IMR-90 (cell line): ENCODE data around the gene KCNK18. TPM values are rescaled to one million over a fixed set of nuclear protein-coding genes. Genes with fewer than 3 reads are reported as not detected.

Source experiments
- ATAC-seq: fragments of 200-7000 bp; cut with Tn5 transposase; 2 replicates; pipeline ENCODE4 v1.9.1; 2020; ENCODE audit warnings: low read depth, mild to moderate bottlenecking, moderate library complexity
- BruUV-seq: library from RNA; stranded (reverse); fragments of 400-500 nt; replicated peaks from 2 replicates; lab custom pipeline; 2021; lab: Mats Ljungman, UMichigan
- CTCF ChIA-PET: fragments of 300-600 bp; formaldehyde crosslinking; extraction: SDS; loops from one replicate; lab custom pipeline; 2021; ENCODE audit warnings: antibody characterized with exemption; lab: Yijun Ruan, JAX
- POLR2A ChIA-PET: fragments of 300-600 bp; sonication (Branson Sonifier 250); formaldehyde crosslinking; loops from one replicate; lab custom pipeline; 2022; ENCODE audit warnings: antibody characterized with exemption; ENCODE audit not compliant: unreplicated experiment; lab: Charles Lee
- DNase-seq: peaks from one replicate; pipeline ENCODE4 v3.0.0; 2013
- H2AFZ ChIP-seq: replicated peaks from 2 replicates; pipeline ENCODE3; 2013; ENCODE audit warnings: low read length, mild to moderate bottlenecking; ENCODE audit not compliant: poor library complexity
- H2AK5ac ChIP-seq: 2 replicates; pipeline ENCODE4 v1.6.1; 2013; ENCODE audit warnings: low read depth, low read length, inconsistent platforms
- H2AK9ac ChIP-seq: replicated peaks from 2 replicates; pipeline ENCODE3; 2013; ENCODE audit warnings: mild to moderate bottlenecking, low read depth, low read length, moderate library complexity; ENCODE audit not compliant: poor library complexity
- H2BK120ac ChIP-seq: 2 replicates; pipeline ENCODE4 v1.6.1; 2013; ENCODE audit warnings: low read depth, low read length, inconsistent platforms
- H2BK15ac ChIP-seq: 3 replicates; pipeline ENCODE4 v1.6.1; 2013; ENCODE audit warnings: low read depth, low read length, inconsistent platforms
- H2BK20ac ChIP-seq: 2 replicates; pipeline ENCODE4 v1.6.1; 2013; ENCODE audit warnings: low read depth, mild to moderate bottlenecking, inconsistent platforms, low read length, moderate library complexity
- H2BK5ac ChIP-seq: 2 replicates; pipeline ENCODE4 v1.6.1; 2013; ENCODE audit warnings: mild to moderate bottlenecking, low read depth, low read length, inconsistent platforms; ENCODE audit not compliant: poor library complexity, severe bottlenecking
- H3K14ac ChIP-seq: replicated peaks from 2 replicates; pipeline ENCODE4 v1.6.1; 2013; ENCODE audit warnings: low read depth, low read length, inconsistent platforms
- H3K18ac ChIP-seq: 2 replicates; pipeline ENCODE4 v1.6.1; 2013; ENCODE audit warnings: low read depth, low read length, control low read depth
- H3K23ac ChIP-seq: 2 replicates; pipeline ENCODE4 v1.6.1; 2013; ENCODE audit warnings: low read depth, low read length, inconsistent platforms
- H3K27ac ChIP-seq: 2 replicates; pipeline ENCODE4 v1.5.1; 2013; ENCODE audit warnings: mild to moderate bottlenecking, control low read depth, low read length; ENCODE audit not compliant: insufficient read depth
- H3K27me3 ChIP-seq: 2 replicates; pipeline ENCODE4 v1.6.1; 2013; ENCODE audit warnings: low read length; ENCODE audit not compliant: control insufficient read depth, insufficient read depth
- H3K36me3 ChIP-seq: 2 replicates; pipeline ENCODE4 v1.6.1; 2013; ENCODE audit warnings: low read length, mixed read lengths; ENCODE audit not compliant: control insufficient read depth, insufficient read depth
- H3K4ac ChIP-seq: 2 replicates; pipeline ENCODE4 v1.6.1; 2013; ENCODE audit warnings: low read depth, low read length, inconsistent platforms
- H3K4me1 ChIP-seq: 2 replicates; pipeline ENCODE4 v1.6.1; 2013; ENCODE audit warnings: low read length, mixed read lengths; ENCODE audit not compliant: control insufficient read depth, insufficient read depth
- H3K4me2 ChIP-seq: 2 replicates; pipeline ENCODE4 v1.6.1; 2013; ENCODE audit warnings: low read depth, mild to moderate bottlenecking, control low read depth, low read length, moderate library complexity
- H3K4me3 ChIP-seq: 2 replicates; pipeline ENCODE4 v1.5.1; 2013; ENCODE audit warnings: low read depth, mild to moderate bottlenecking, control low read depth, low read length, moderate library complexity; ENCODE audit not compliant: insufficient read depth
- H3K56ac ChIP-seq: 2 replicates; pipeline ENCODE4 v1.6.1; 2013; ENCODE audit warnings: low read length, inconsistent platforms; ENCODE audit not compliant: insufficient read depth; ENCODE audit errors: extremely low read depth
- H3K79me1 ChIP-seq, 2 experiments: 2 replicates each; pipeline ENCODE4 v1.6.1; 2013; ENCODE audit warnings: low read length in 2 of 2, inconsistent platforms in 1 of 2, low read depth in 1 of 2
- H3K9ac ChIP-seq: 2 replicates; pipeline ENCODE4 v1.6.1; 2013; ENCODE audit warnings: low read depth, low read length, control low read depth
- H3K9me1 ChIP-seq: 2 replicates; pipeline ENCODE4 v1.6.1; 2013; ENCODE audit warnings: low read length, inconsistent platforms; ENCODE audit not compliant: insufficient read depth
- H3K9me3 ChIP-seq: 2 replicates; pipeline ENCODE4 v1.6.1; 2013; ENCODE audit warnings: low read length; ENCODE audit not compliant: control insufficient read depth, insufficient read depth
- H4K20me1 ChIP-seq: 2 replicates; pipeline ENCODE4 v1.6.1; 2013; ENCODE audit warnings: low read length, inconsistent platforms; ENCODE audit not compliant: insufficient read depth
- H4K5ac ChIP-seq: 2 replicates; pipeline ENCODE4 v1.6.1; 2013; ENCODE audit warnings: mild to moderate bottlenecking, low read depth, low read length, control low read depth
- H4K8ac ChIP-seq, 2 experiments: 2 replicates each; pipeline ENCODE4 v1.6.1; 2013; ENCODE audit warnings: low read depth in 2 of 2, low read length in 2 of 2, control low read depth in 1 of 2, inconsistent platforms in 1 of 2
- H4K91ac ChIP-seq: 2 replicates; pipeline ENCODE4 v1.6.1; 2013; ENCODE audit warnings: low read depth, low read length, inconsistent platforms; ENCODE audit not compliant: insufficient read depth
- BHLHE40 ChIP-seq: fragments of 150-350 bp; IDR thresholded peaks from 2 replicates; pipeline ENCODE4 v1.6.1; 2016; ENCODE audit warnings: mild to moderate bottlenecking, low read depth, low read length
- FOS ChIP-seq: fragments of 150-350 bp; IDR thresholded peaks from 2 replicates; pipeline ENCODE4 v1.6.1; 2016; ENCODE audit warnings: low read depth, low read length
- MAZ ChIP-seq: IDR thresholded peaks from 2 replicates; pipeline ENCODE4 v1.6.1; 2012; ENCODE audit warnings: low read depth, mild to moderate bottlenecking, low read length, improper control_type of control experiment, moderate library complexity, borderline replicate concordance
- POLR2A ChIP-seq: IDR thresholded peaks from 2 replicates; pipeline ENCODE4 v1.6.1; 2012; ENCODE audit warnings: mild to moderate bottlenecking, low read depth, low read length
- WGBS, 2 experiments: methylation state at CpG; one replicate each; pipeline versions ENCODE4 v1.1.5 to v1.1.7; 2013; ENCODE audit warnings: missing lambda C conversion rate in 2 of 2; ENCODE audit not compliant: insufficient read length in 1 of 2; ENCODE audit errors: extremely low coverage in 2 of 2; 5-methylcytosine and 5-hydroxymethylcytosine counted together
- dilution Hi-C: fragments of 300-500 bp; cut with HindIII; formaldehyde crosslinking; loops from one replicate; pipeline ENCODE4 v1.14.3; 2018; ENCODE audit warnings: low sequenced_read_pairs; ENCODE audit not compliant: unreplicated experiment
- in situ Hi-C: fragments of 300-500 bp; cut with MboI; formaldehyde crosslinking; loops from 3 replicates; pipeline ENCODE4 v1.14.3; 2019; ENCODE audit warnings: low sequenced_read_pairs, inconsistent platforms, mixed read lengths
- intact Hi-C: fragments of 100-400 bp; cut with micrococcal nuclease; formaldehyde crosslinking; loops from 2 replicates; pipeline ENCODE4 v1.10.0; 2022
- polyA plus RNA-seq, 3 experiments: library from polyadenylated mRNA; depleted of rRNA; stranded (reverse); fragments of >200 nt; gene quantifications; 2 replicates each; pipeline ENCODE4 v1.2.3, GENCODE V29; 2012; ENCODE audit warnings: low replicate concordance in 1 of 3
- total RNA-seq: library from RNA; depleted of rRNA; stranded (reverse); fragments of >200 nt; gene quantifications from 2 replicates; pipeline ENCODE4 v1.2.3, GENCODE V29; 2012

Gene KCNK18
- total and polyA plus RNA-seq, 2 of the 4 experiments (the other 2 are of a cell fraction) = not detected

- Histone ChIP-seq H2AK9ac (peak overlapping the region; percentile 85), H3K4me3 (no peak overlapping the region), H2AFZ (peak overlapping the region; percentile 97), H2BK120ac (no peak overlapping the region), H3K9me3 (no peaks in the 10 kb centered on the region), H3K9ac (no peak overlapping the region), H3K56ac (no peak overlapping the region), H3K27me3 (peaks cover 10% of the 10 kb centered on the region), H2AK5ac (no peak overlapping the region), H3K4me2 (no peak overlapping the region; the same call in 1 of the 2 replicates), H3K36me3 (no peaks in the 10 kb centered on the region), H3K9me1 (no peaks in the 10 kb centered on the region), H2BK20ac (no peak overlapping the region), H4K20me1 (no peaks in the 10 kb centered on the region), H3K4me1 (no peaks in the 10 kb centered on the region), H2BK5ac (no peak overlapping the region), H3K79me1 (no peaks in the 10 kb centered on the region), H3K18ac (no peak overlapping the region), H3K27ac (no peak overlapping the region), H4K5ac (no peak overlapping the region), H4K91ac (no peak overlapping the region), H3K4ac (no peak overlapping the region), H3K14ac (no peak overlapping the region), H4K8ac (no peak overlapping the region), H3K23ac (no peak overlapping the region), H2BK15ac (no peak overlapping the region)
- intact Hi-C loops (loop anchor here (1.0 to 10.0 kb wide), 5 partner anchors 104 to 1025 kb away; partner anchors contain the start of gene PDZD8), dilution Hi-C loops (no loop called here), in situ Hi-C loops (loop anchor here (25.0 kb wide), 1 partner anchor 1021 kb away; no protein-coding TSS in a partner anchor)
- WGBS, 2 experiments = 72% methylated on average over 2 of the region's 15 CpGs; no CpG with 5 or more reads in 1 of the 2 experiments
- no peak for TF ChIP-seq BHLHE40
- TF ChIP-seq FOS = no peak
- TF ChIP-seq MAZ = no peak
- no peak for TF ChIP-seq POLR2A
- no peak for ATAC-seq
- CTCF ChIA-PET = interaction anchor here (0.6 to 3.2 kb wide), 17 partner anchors 8 to 1191 kb away, joined by 3 to 37 read pairs (median 4); no protein-coding TSS in a partner anchor
- DNase-seq = no peak
- POLR2A ChIA-PET = no interaction called here
- no TSS peak for BruUV-seq
Observed at GRCh38 chr10:117216028-117216427, 18.7 kb downstream of the KCNK18 start.
